BJ (cell line): ENCODE measurements around the gene UBA1. TPM values are rescaled to one million over a fixed set of nuclear protein-coding genes. Genes with fewer than 3 reads are reported as not detected.

Experiments
- CTCF ChIA-PET: fragments of 350-600 bp; formaldehyde crosslinking; extraction: SDS; loops from one replicate; lab custom pipeline; 2021; ENCODE audit warnings: antibody characterized with exemption, inconsistent platforms; lab: Yijun Ruan, JAX
- POLR2A ChIA-PET: fragments of 300-600 bp; sonication (Branson Sonifier 250); formaldehyde crosslinking; extraction: SDS; loops from one replicate; lab custom pipeline; 2021; ENCODE audit warnings: antibody characterized with exemption; lab: Charles Lee
- DNase-seq: peaks from one replicate; pipeline ENCODE4 v3.0.0-alpha.2; 2011; ENCODE audit warnings: low read depth
- H3K27me3 ChIP-seq: 2 replicates; pipeline ENCODE4 v1.6.0; 2011; ENCODE audit warnings: low read length; ENCODE audit not compliant: control insufficient read depth, insufficient read depth
- H3K36me3 ChIP-seq: 2 replicates; pipeline ENCODE4 v1.5.1; 2011; ENCODE audit warnings: low read length; ENCODE audit not compliant: control insufficient read depth, insufficient read depth
- H3K4me3 ChIP-seq: 2 replicates; pipeline ENCODE4 v1.5.1; 2011; ENCODE audit warnings: low read depth, mild to moderate bottlenecking, control low read depth, low read length
- polyA plus RNA-seq: library from polyadenylated mRNA; depleted of rRNA; stranded (reverse); fragments of >200 nt; gene quantifications from 2 replicates; pipeline ENCODE4 v1.2.3, GENCODE V29; 2011
- TF ChIP-seq, protein P1 (sequence below): IDR thresholded peaks from 2 replicates; pipeline ENCODE4 v1.5.1; 2011; ENCODE audit warnings: low read depth, mild to moderate bottlenecking, control low read depth, inconsistent platforms, low read length, moderate library complexity; ENCODE audit not compliant: insufficient read depth

UBA1 gene
- polyA plus RNA-seq, 1 experiment: 296 TPM

DNA sequence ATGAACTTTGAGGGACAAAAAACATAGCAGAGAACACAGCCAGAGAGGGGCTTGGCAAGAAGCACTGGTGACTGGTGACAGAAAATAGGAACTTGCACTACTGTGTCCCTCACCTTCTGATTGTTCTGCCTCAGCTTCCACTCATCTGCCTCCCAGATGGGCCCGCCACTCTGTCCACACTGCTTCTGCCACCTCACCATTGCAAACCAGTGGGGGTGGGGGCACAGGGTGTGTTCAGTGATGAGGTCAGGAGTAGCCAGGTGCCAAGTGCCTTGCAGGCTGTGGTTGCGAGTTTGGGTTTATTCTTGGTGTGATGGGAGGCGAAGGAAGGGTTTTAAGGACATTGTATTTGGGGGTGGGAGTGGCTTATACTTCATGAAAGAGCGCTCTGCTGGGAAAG is 9.1 kb upstream of the UBA1 start:
- CTCF ChIA-PET: no interaction called here
- DNase-seq: no peak
- Histone ChIP-seq H3K36me3 (peaks cover 11% of the 10 kb centered on the region), H3K4me3 (no peak overlapping the region), H3K27me3 (no peaks in the 10 kb centered on the region)
- TF ChIP-seq, protein P1, sequence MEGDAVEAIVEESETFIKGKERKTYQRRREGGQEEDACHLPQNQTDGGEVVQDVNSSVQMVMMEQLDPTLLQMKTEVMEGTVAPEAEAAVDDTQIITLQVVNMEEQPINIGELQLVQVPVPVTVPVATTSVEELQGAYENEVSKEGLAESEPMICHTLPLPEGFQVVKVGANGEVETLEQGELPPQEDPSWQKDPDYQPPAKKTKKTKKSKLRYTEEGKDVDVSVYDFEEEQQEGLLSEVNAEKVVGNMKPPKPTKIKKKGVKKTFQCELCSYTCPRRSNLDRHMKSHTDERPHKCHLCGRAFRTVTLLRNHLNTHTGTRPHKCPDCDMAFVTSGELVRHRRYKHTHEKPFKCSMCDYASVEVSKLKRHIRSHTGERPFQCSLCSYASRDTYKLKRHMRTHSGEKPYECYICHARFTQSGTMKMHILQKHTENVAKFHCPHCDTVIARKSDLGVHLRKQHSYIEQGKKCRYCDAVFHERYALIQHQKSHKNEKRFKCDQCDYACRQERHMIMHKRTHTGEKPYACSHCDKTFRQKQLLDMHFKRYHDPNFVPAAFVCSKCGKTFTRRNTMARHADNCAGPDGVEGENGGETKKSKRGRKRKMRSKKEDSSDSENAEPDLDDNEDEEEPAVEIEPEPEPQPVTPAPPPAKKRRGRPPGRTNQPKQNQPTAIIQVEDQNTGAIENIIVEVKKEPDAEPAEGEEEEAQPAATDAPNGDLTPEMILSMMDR: no peak
- POLR2A ChIA-PET: no interaction called here

DNA sequence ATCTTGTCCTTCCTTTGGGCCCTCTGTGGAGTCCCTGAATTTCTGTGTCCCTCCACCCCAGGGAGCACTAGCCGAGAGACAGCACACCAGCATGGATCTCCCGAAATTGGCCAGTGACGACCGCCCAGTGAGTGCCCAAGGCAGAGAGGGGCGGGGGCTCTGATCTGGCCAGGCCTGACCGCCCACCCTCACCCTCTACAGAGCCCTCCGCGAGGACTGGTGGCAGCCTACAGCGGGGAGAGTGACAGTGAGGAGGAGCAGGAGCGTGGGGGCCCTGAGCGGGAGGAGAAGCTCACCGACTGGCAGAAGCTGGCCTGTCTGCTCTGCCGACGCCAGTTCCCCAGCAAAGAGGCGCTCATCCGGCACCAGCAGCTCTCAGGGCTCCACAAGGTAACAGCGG is 8.4 kb upstream of the UBA1 start:
- no peak for DNase-seq
- no peak overlapping the region for H3K4me3 ChIP-seq
- TF ChIP-seq, protein P1: no peak
- ChIA-PET POLR2A (no interaction called here), CTCF (interaction anchor here (1.6 kb wide), 1 partner anchor 200 kb away, joined by 3 read pairs; no protein-coding TSS in a partner anchor)
- H3K27me3 ChIP-seq: no peaks in the 10 kb centered on the region
- H3K36me3 ChIP-seq: peaks cover 11% of the 10 kb centered on the region

DNA sequence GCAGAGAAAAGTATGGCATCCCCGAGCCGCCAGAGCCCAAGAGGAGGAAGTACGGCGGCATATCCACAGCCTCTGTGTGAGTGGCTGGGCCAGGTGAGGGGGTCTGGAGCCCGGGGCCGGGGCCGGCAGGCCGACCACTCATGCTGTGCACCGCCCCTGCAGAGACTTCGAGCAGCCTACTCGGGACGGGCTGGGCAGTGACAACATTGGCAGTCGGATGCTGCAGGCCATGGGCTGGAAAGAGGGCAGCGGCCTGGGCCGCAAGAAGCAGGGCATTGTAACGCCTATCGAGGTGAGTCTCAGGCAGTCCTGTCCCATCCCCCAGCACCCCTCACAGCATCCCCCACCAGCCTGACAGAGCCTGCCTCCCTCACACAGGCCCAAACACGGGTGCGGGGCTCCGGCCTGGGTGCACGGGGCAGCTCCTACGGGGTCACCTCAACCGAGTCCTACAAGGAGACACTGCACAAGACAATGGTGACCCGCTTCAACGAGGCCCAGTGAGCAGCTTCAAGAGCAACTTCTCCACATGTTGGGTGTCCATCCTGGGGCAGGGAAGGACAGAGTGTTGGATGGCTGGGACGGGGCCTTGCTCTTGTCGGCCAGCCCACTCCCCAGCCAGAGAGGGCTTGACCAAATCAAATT is 7.4 kb upstream of the UBA1 start:
- H3K36me3 ChIP-seq: peaks cover 11% of the 10 kb centered on the region
- no peaks in the 10 kb centered on the region for H3K27me3 ChIP-seq
- TF ChIP-seq, protein P1: no peak
- DNase-seq: no peak
- CTCF ChIA-PET: interaction anchor here (1.6 kb wide), 1 partner anchor 199 kb away, joined by 3 read pairs; no protein-coding TSS in a partner anchor
- H3K4me3 ChIP-seq: no peak overlapping the region
- POLR2A ChIA-PET: no interaction called here

DNA sequence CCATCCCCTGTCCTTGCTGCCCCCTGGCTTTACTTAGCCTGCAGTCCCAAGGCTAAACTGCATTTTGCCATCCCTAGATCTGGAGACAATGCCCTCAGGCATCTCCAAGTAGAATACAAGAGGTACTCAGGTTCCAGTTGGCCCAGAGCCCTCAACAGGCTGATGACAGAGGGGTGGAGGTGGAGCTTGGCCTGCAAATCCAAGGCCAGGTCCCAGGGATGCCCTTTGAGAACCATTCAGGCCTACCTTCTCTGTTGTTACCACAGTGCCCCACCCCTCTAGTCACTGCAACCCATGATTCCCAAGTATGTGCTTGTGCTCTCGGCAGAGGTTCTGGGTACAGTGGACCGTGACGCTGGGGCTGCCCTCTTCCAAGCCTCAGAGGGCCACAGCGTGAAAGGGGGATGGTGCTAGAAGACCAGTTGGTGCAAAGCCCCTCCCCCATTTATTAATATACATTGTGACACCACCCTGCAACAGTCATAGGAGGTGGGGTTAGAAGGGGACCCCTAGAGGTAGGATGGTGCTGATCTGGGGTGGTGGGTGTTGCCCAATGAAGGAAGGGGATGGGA is 6.4 kb upstream of the UBA1 start:
- CTCF ChIA-PET: no interaction called here
- DNase-seq: no peak
- no peaks in the 10 kb centered on the region for H3K27me3 ChIP-seq

GRCh38 chrX:47189906-47190305 is 3.7 kb upstream of the UBA1 start:
- H3K4me3 ChIP-seq: no peak overlapping the region
- TF ChIP-seq, protein P1: no peak
- H3K36me3 ChIP-seq: peaks cover 5% of the 10 kb centered on the region
- H3K27me3 ChIP-seq: no peaks in the 10 kb centered on the region
- ChIA-PET CTCF (interaction anchor here (1.4 to 4.0 kb wide), 2 partner anchors 11 to 195 kb away, joined by 5 to 26 read pairs; no protein-coding TSS in a partner anchor), POLR2A (interaction anchor here (0.6 kb wide), 1 partner anchor 336 kb away, joined by 3 read pairs; no protein-coding TSS in a partner anchor)
- DNase-seq: no peak

More for the DNA sequence above, 6.4 kb upstream of the UBA1 start:
- POLR2A ChIA-PET: no interaction called here
- Histone ChIP-seq H3K36me3 (peaks cover 8% of the 10 kb centered on the region), H3K4me3 (no peak overlapping the region)
- TF ChIP-seq, protein P1: no peak
